Daoy (cell line): Measurements from ENCODE around the gene EMC8. TPM values are rescaled to one million over a fixed set of nuclear protein-coding genes. Genes with fewer than 3 reads are reported as not detected.

Experiments
- DNase-seq: peaks from one replicate; pipeline ENCODE4 v3.0.0-alpha.2; 2015; ENCODE audit warnings: low read depth
- total RNA-seq: library from RNA; depleted of rRNA; stranded (reverse); fragments of >200 nt; shearing (Covaris generic); gene quantifications from 2 replicates; pipeline ENCODE4 v1.2.3, GENCODE V29; 2014; rRNA removed

The EMC8 gene
- total RNA-seq, 1 experiment from 2014 or later = 40.5 TPM

- DNase-seq = no peak
Observed at GRCh38 chr16:85731179-85731578, 68.2 kb downstream of the EMC8 start.

- no peak for DNase-seq
Observed at GRCh38 chr16:85730186-85730465, 69.2 kb downstream of the EMC8 start.

GRCh38 chr16:85729452-85730185, 69.7 kb downstream of the EMC8 start:
- no peak for DNase-seq

GRCh38 chr16:85728879-85729278, 70.5 kb downstream of the EMC8 start:
- no peak for DNase-seq

Other genes with a start within 250 kb of the EMC8 start
- gene GSE1, start 186.2 kb downstream of the EMC8 start, total RNA-seq = 9.3 and 10.3 TPM in 2 replicates
- gene GINS2, start 110.6 kb downstream of the EMC8 start, total RNA-seq = 31.4 and 38.1 TPM in 2 replicates
- gene C16orf74, start 48.4 kb downstream of the EMC8 start, total RNA-seq = 14.1 and 17.8 TPM in 2 replicates
- 465 and 540 TPM in 2 replicates for gene COX4I1, start 151 bp upstream of the EMC8 start, total RNA-seq
- not detected in 2 replicates for gene IRF8, start 99.6 kb upstream of the EMC8 start, total RNA-seq